Transverse colon (tissue), 4 donors: ENCODE data around the gene AFF1. TPM values are rescaled to one million over a fixed set of nuclear protein-coding genes. Genes with fewer than 3 reads are reported as not detected.
"Not testable (repeated sequence)": the region's sequence is repeated elsewhere in the genome, so short reads cannot be mapped to it uniquely, and the experiment has no call there.

Experiments
- DNase-seq: peaks from one replicate; pipeline ENCODE4 v3.0.0-alpha.2; 2019
- H3K27ac ChIP-seq, 4 donors: fragments of 200-600 bp; sonication (generic); 2 replicates each; pipeline ENCODE4 v1.5.1; 2016 to 2018; ENCODE audit warnings: inconsistent platforms in 4 of 4
- H3K27me3 ChIP-seq: fragments of 200-600 bp; sonication (generic); 2 replicates; pipeline ENCODE4 v1.5.1; 2017; ENCODE audit warnings: inconsistent platforms
- H3K36me3 ChIP-seq, 4 donors: fragments of 200-600 bp; sonication (generic); 2 replicates each; pipeline ENCODE4 v1.5.1; 2017 to 2019; ENCODE audit warnings: inconsistent platforms in 4 of 4
- H3K4me1 ChIP-seq, 4 donors: fragments of 200-600 bp; sonication (generic); 2 replicates each; pipeline ENCODE4 v1.5.1; 2017 to 2020; ENCODE audit warnings: inconsistent platforms in 4 of 4
- H3K4me3 ChIP-seq, 4 donors: fragments of 200-600 bp; sonication (generic); 1 replicate in 1 of 4; 2 replicates in 3 of 4; pipeline versions ENCODE4 v1.5.1 to v1.6.1; 2017 to 2019; ENCODE audit warnings: inconsistent platforms in 4 of 4
- H3K9me3 ChIP-seq, 2 donors: fragments of 200-600 bp; sonication (generic); 2 replicates each; pipeline ENCODE4 v1.5.1; 2017 to 2019; ENCODE audit warnings: inconsistent platforms in 2 of 2
- CTCF ChIP-seq, 5 experiments: fragments of 200-600 bp in 3 of 5; fragments of 450-650 bp in 2 of 5; sonication (generic) in 3 of 5; IDR thresholded peaks; 1 replicate in 2 of 5; 2 replicates in 3 of 5; pipeline ENCODE4 v1.5.1; 2016 to 2017; ENCODE audit warnings: antibody characterized with exemption in 5 of 5, inconsistent platforms in 3 of 5, mild to moderate bottlenecking in 2 of 5, moderate library complexity in 1 of 5
- EP300 ChIP-seq: sonication (generic); formaldehyde crosslinking; IDR thresholded peaks from one replicate; pipeline ENCODE4 v1.6.1; 2017; ENCODE audit warnings: antibody characterized with exemption, low read depth
- POLR2A ChIP-seq: fragments of 450-650 bp; IDR thresholded peaks from one replicate; pipeline ENCODE4 v1.6.1; 2016; ENCODE audit warnings: antibody characterized with exemption, mild to moderate bottlenecking, moderate library complexity
- POLR2AphosphoS5 ChIP-seq, 3 donors: sonication (generic); formaldehyde crosslinking; IDR thresholded peaks; one replicate each; pipeline ENCODE4 v1.6.1; 2016; ENCODE audit warnings: antibody characterized with exemption in 3 of 3
- WGBS, 2 donors: methylation state at CpG; one replicate each; pipeline ENCODE4 v1.1.5; 2018; ENCODE audit warnings: low coverage in 1 of 2; 5-methylcytosine and 5-hydroxymethylcytosine counted together
- in situ Hi-C, 4 donors: fragments of 200-750 bp; cut with MboI; loops; one replicate each; pipeline versions ENCODE4 v1.15.0 to v1.15.1; 2017; ENCODE audit warnings: low sequenced_read_pairs in 3 of 4, low pct_ligation_motif_present in 1 of 4, low pct_unique_long_range_greater_than_20kb in 1 of 4
- intact Hi-C: fragments of 100-400 bp; cut with DNase I; formaldehyde crosslinking; loops from one replicate; pipeline ENCODE4 v1.15.1; 2023; ENCODE audit warnings: low total_unique reads
- total RNA-seq, 4 donors: library from RNA; depleted of rRNA; stranded (reverse); fragments of >200 nt; gene quantifications; one replicate each; pipeline ENCODE4 v1.1.0, GENCODE V29; 2016

Gene AFF1
- total RNA-seq, 4 donors from 2014 or later = 77.1 to 151 (median 97.0) TPM

DNA sequence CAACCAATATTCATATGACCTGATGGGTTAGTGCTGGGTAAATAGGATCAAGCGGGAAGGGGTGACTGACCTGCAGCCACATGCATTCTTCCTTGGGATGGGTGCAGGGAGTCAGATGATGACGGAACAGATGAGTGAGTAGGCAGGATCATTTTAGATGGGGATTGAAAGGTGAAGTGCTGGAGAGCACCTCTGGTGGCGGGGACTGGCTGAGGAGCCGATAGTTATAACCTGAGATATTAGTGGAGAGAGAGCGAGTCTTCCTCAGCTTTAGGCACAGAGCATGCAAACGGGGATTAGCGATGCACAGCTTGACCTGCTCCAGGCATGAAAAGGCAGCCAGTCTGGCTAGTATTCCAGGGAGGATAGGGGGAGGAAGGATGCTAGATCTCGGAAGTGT lies 99.1 kb downstream of the AFF1 start:
- no peak for TF ChIP-seq CTCF (IDR thresholded peaks at IDR 0.05)
- no peak for TF ChIP-seq POLR2AphosphoS5 (IDR thresholded peaks at IDR 0.05)
- no peak for TF ChIP-seq POLR2A
- TF ChIP-seq EP300 = no peak
- no peaks in the 10 kb centered on the region for H3K9me3 ChIP-seq
- in situ Hi-C loops = no loop called here

DNA sequence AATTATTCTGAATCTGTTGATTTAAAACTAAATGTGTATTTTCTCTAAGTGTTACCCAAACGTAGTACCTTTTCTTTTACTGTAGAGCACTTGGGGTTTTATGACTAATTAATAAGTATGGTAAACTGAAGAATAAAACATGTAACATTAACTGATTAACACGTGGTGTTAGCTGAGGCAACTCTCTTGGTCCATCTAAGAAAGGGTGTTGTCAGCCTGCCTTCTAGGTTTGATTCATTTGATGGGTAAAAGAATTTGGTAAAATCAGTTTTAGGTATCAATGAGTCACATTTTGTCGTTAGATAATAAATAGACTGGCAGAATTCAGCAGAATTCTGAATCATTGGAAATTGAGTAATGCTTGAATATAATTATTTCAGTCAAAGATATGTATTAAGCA lies 99.7 kb downstream of the AFF1 start:
- Histone ChIP-seq H3K4me3 (no peak overlapping the region), H3K27me3 (no peaks in the 10 kb centered on the region), H3K4me1 (peaks cover 57 to 100% (median 79%) of the 10 kb centered on the region in 4 donors), H3K27ac (peak overlapping the region; percentile 18 to 84 (median 78)), H3K36me3 (no peaks in the 10 kb centered on the region), H3K9me3 (no peaks in the 10 kb centered on the region)
- in situ Hi-C loops = no loop called here
- intact Hi-C loops = no loop called here
- WGBS, 2 donors = 63 to 69% methylated on average over 3 of the region's 3 CpGs
- TF ChIP-seq POLR2AphosphoS5 (IDR thresholded peaks at IDR 0.05) (no peak), EP300 (no peak), POLR2A (no peak), CTCF (IDR thresholded peaks at IDR 0.05) (no peak)
- no peak for DNase-seq

More for the DNA sequence above, 99.1 kb downstream of the AFF1 start:
- 88 to 100% methylated on average over 1 to 8 of the region's 8 CpGs for WGBS, 2 donors
- Histone ChIP-seq H3K27me3 (no peaks in the 10 kb centered on the region), H3K4me1 (peaks cover 62 to 100% (median 81%) of the 10 kb centered on the region in 4 donors), H3K4me3 (no peak overlapping the region), H3K27ac (peak overlapping the region; percentile 70 to 84 (median 78)), H3K36me3 (no peaks in the 10 kb centered on the region)
- DNase-seq = no peak
- intact Hi-C loops = no loop called here

DNA sequence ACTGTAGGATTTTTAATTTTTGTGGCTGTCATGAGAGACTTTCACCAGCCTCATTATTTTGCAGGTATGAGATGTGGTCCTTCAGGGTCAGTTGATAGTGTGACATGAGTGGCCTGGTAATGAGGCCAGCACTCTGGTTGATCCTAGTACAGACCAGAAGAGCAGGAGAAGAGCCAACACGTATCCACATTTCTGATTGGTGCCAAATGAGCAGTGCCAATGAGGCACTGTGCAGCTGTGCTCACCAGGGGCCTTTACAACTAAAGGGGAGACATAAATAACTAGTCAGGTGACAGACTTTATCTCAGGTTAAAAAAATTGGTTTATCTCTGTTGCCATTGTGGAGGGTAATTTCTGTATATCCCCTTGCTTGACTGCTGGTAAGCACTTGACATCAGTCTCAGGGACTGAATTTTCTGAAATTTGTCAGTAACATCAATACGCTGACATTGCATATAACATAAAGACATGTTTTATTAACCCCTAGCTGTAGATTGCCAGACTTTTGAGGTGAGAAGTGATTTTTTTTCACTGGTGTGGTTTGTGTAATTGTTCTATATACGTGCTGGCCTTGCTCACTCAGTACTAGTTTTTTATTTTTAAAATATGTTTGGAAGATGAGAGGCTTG lies 101.2 kb downstream of the AFF1 start:
- H3K9me3 ChIP-seq = no peaks in the 10 kb centered on the region
- H3K27me3 ChIP-seq = no peaks in the 10 kb centered on the region
- no peaks in the 10 kb centered on the region for H3K36me3 ChIP-seq
- peak overlapping the region; percentile 75 to 84 (median 80) for H3K27ac ChIP-seq
- no peak overlapping the region for H3K4me3 ChIP-seq
- H3K4me1 ChIP-seq = peaks cover 44 to 88% (median 70%) of the 10 kb centered on the region in 4 donors
- intact Hi-C loops (no loop called here), in situ Hi-C loops (no loop called here)
- WGBS, 2 donors = 62 to 68% methylated on average over 3 of the region's 3 CpGs
- TF ChIP-seq POLR2A (no peak), POLR2AphosphoS5 (IDR thresholded peaks at IDR 0.05) (no peak), CTCF (IDR thresholded peaks at IDR 0.05) (no peak), EP300 (no peak)
- DNase-seq = no peak

DNA sequence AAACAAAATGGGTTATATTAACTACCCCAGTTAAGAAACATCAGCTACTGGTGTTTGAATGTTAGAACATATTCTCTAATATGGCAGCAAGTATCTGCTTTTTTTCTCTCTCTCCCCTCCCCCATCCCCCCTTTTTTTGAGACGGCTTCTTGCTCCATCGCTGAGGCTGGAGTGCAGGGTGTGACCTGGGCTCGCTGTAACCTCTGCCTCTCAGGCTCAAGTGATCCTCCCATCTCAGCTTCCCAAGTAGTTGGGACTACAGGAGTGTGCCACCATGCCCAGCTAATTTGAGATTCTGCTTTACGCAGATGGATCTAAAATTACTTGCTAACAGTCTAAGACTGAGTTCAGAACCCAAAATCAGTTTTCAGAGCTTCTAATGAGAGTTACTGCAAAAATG lies 101.9 kb downstream of the AFF1 start:
- no peaks in the 10 kb centered on the region for H3K27me3 ChIP-seq
- H3K9me3 ChIP-seq = no peaks in the 10 kb centered on the region
- in situ Hi-C loops = no loop called here
- WGBS, 2 donors = 68 to 73% methylated on average over 2 to 4 of the region's 4 CpGs
- H3K4me3 ChIP-seq = no peak overlapping the region
- peak overlapping the region; percentile 75 to 84 (median 80) for H3K27ac ChIP-seq
- TF ChIP-seq CTCF (IDR thresholded peaks at IDR 0.05) (no peak), POLR2AphosphoS5 (IDR thresholded peaks at IDR 0.05) (no peak), POLR2A (no peak), EP300 (no peak)
- peaks cover 41 to 88% (median 70%) of the 10 kb centered on the region in 4 donors for H3K4me1 ChIP-seq
- intact Hi-C loops = no loop called here
- no peak for DNase-seq
- H3K36me3 ChIP-seq = no peaks in the 10 kb centered on the region

- in situ Hi-C loops, H3K4me3 ChIP-seq, H3K27me3 ChIP-seq, H3K36me3 ChIP-seq, DNase-seq, intact Hi-C loops, H3K9me3 ChIP-seq: not testable (repeated sequence)
- peak overlapping the region; percentile 75 to 84 (median 80) for H3K27ac ChIP-seq
- peaks cover 36 to 88% (median 69%) of the 10 kb centered on the region in 4 donors for H3K4me1 ChIP-seq
- 66 to 90% methylated on average over 2 to 7 of the region's 7 CpGs for WGBS, 2 donors
Observed at GRCh38 chr4:87037171-87037570, 102.4 kb downstream of the AFF1 start.
